HEK293 (cell line): ENCODE data around the gene USP31.

Experiments used
- CTCF ChIA-PET: fragments of 350-600 bp; formaldehyde crosslinking; extraction: SDS; loops from one replicate; lab custom pipeline; 2021; ENCODE audit warnings: antibody characterized with exemption; lab: Yijun Ruan, JAX
- POLR2A ChIA-PET: fragments of 300-600 bp; formaldehyde crosslinking; extraction: SDS; loops from one replicate; lab custom pipeline; 2020; ENCODE audit warnings: antibody characterized with exemption, inconsistent platforms; lab: Yijun Ruan, JAX
- H3K27ac ChIP-seq: fragments of 200-500 bp; sonication (Bioruptor generic); 2 replicates; pipeline ENCODE4 v1.5.1; 2014; ENCODE audit warnings: low read depth, low read length, control low read depth, inconsistent platforms; ENCODE audit errors: extremely low read depth
- H3K36me3 ChIP-seq, 2 experiments: fragments of 200-500 bp in 1 of 2; sonication (Bioruptor generic) in 1 of 2; 1 replicate in 1 of 2; 2 replicates in 1 of 2; pipeline ENCODE4 v1.5.1; 2014 to 2017; ENCODE audit warnings: inconsistent platforms in 2 of 2, low read length in 2 of 2; ENCODE audit not compliant: control insufficient read depth in 2 of 2, insufficient read depth in 1 of 2
- H3K4me1 ChIP-seq: fragments of 200-500 bp; sonication (Bioruptor generic); 2 replicates; pipeline ENCODE4 v1.5.1; 2014; ENCODE audit warnings: mild to moderate bottlenecking, low read length, inconsistent platforms; ENCODE audit not compliant: control insufficient read depth, insufficient read depth
- H3K4me3 ChIP-seq: 2 replicates; pipeline ENCODE4 v1.5.1; 2011; ENCODE audit warnings: low read depth, mild to moderate bottlenecking, control low read depth, low read length, moderate library complexity
- H3K9me3 ChIP-seq: fragments of 200-500 bp; sonication (Bioruptor generic); 2 replicates; pipeline ENCODE4 v1.5.1; 2014; ENCODE audit warnings: low read depth, low read length, inconsistent platforms; ENCODE audit not compliant: control insufficient read depth, insufficient read depth
- GLI2 ChIP-seq: fragments of 450-650 bp; formaldehyde crosslinking; IDR thresholded peaks from 2 replicates; pipeline ENCODE4; 2017; ENCODE audit warnings: missing biosample characterization, missing genetic modification characterization, low read depth, borderline replicate concordance
- HIC1 ChIP-seq: fragments of 450-650 bp; formaldehyde crosslinking; IDR thresholded peaks from 2 replicates; pipeline ENCODE4 v1.5.1; 2016; ENCODE audit warnings: missing biosample characterization, missing genetic modification characterization
- HOXA7 ChIP-seq: sonication (generic); formaldehyde crosslinking; IDR thresholded peaks from 2 replicates; pipeline ENCODE4 v1.8.1; 2022; ENCODE audit warnings: missing genetic modification reagents, borderline replicate concordance
- HOXD13 ChIP-seq: sonication (generic); formaldehyde crosslinking; IDR thresholded peaks from 2 replicates; pipeline ENCODE4 v1.8.0; 2022; ENCODE audit warnings: missing genetic modification reagents, borderline replicate concordance
- IKZF3 ChIP-seq: fragments of 450-650 bp; IDR thresholded peaks from 2 replicates; pipeline ENCODE4 v1.5.0; 2018; ENCODE audit warnings: missing biosample characterization, mild to moderate bottlenecking, missing genetic modification characterization, moderate library complexity
- KLF9 ChIP-seq: fragments of 450-650 bp; formaldehyde crosslinking; IDR thresholded peaks from 2 replicates; pipeline ENCODE4 v1.5.1; 2016; ENCODE audit warnings: missing biosample characterization, missing genetic modification characterization, low read depth
- REST ChIP-seq: fragments of 450-650 bp; formaldehyde crosslinking; IDR thresholded peaks from 2 replicates; pipeline ENCODE4 v1.5.1; 2016; ENCODE audit warnings: missing biosample characterization, missing genetic modification characterization
- ZBTB11 ChIP-seq: fragments of 450-650 bp; formaldehyde crosslinking; conservative IDR thresholded peaks from 2 replicates; pipeline ENCODE4 v1.5.1; 2016; ENCODE audit warnings: low read depth, missing biosample characterization, missing genetic modification characterization
- ZBTB6 ChIP-seq: fragments of 450-650 bp; formaldehyde crosslinking; IDR thresholded peaks from 2 replicates; pipeline ENCODE4 v1.5.1; 2017; ENCODE audit warnings: missing biosample characterization, missing genetic modification characterization
- ZNF114 ChIP-seq: fragments of 450-650 bp; formaldehyde crosslinking; IDR thresholded peaks from 2 replicates; pipeline ENCODE4 v1.5.0; 2017; ENCODE audit warnings: missing biosample characterization, missing genetic modification characterization
- ZNF157 ChIP-seq: fragments of 450-650 bp; formaldehyde crosslinking; IDR thresholded peaks from 2 replicates; pipeline ENCODE4 v1.5.1; 2016; ENCODE audit warnings: missing biosample characterization, missing genetic modification characterization
- ZNF175 ChIP-seq: fragments of 450-650 bp; formaldehyde crosslinking; IDR thresholded peaks from 2 replicates; pipeline ENCODE4 v1.5.1; 2016; ENCODE audit warnings: missing biosample characterization, missing genetic modification characterization
- ZNF2 ChIP-seq: fragments of 450-650 bp; formaldehyde crosslinking; IDR thresholded peaks from 2 replicates; pipeline ENCODE4 v1.5.1; 2016; ENCODE audit warnings: missing biosample characterization, missing genetic modification characterization
- ZNF211 ChIP-seq: fragments of 450-650 bp; formaldehyde crosslinking; IDR thresholded peaks from 2 replicates; pipeline ENCODE4 v1.5.1; 2016; ENCODE audit warnings: low read depth, missing biosample characterization, missing genetic modification characterization
- ZNF350 ChIP-seq: fragments of 450-650 bp; formaldehyde crosslinking; IDR thresholded peaks from 2 replicates; pipeline ENCODE4 v1.5.0; 2017; ENCODE audit warnings: missing biosample characterization, mild to moderate bottlenecking, missing genetic modification characterization
- ZNF48 ChIP-seq: fragments of 450-650 bp; formaldehyde crosslinking; IDR thresholded peaks from 2 replicates; pipeline ENCODE4 v1.5.1; 2016; ENCODE audit warnings: missing biosample characterization, missing genetic modification characterization
- ZNF530 ChIP-seq: fragments of 450-650 bp; formaldehyde crosslinking; IDR thresholded peaks from 2 replicates; pipeline ENCODE4 v1.5.1; 2016; ENCODE audit warnings: low read depth, missing biosample characterization, missing genetic modification characterization
- ZNF670 ChIP-seq: fragments of 450-650 bp; formaldehyde crosslinking; IDR thresholded peaks from 2 replicates; pipeline ENCODE4 v1.5.1; 2016; ENCODE audit warnings: missing biosample characterization, missing genetic modification characterization, low read depth
- ZNF677 ChIP-seq: fragments of 450-650 bp; IDR thresholded peaks from 2 replicates; pipeline ENCODE4 v1.5.0; 2018; ENCODE audit warnings: missing biosample characterization, mild to moderate bottlenecking, missing genetic modification characterization, moderate library complexity
- ZNF701 ChIP-seq: fragments of 450-650 bp; formaldehyde crosslinking; IDR thresholded peaks from 2 replicates; pipeline ENCODE4 v1.5.1; 2016; ENCODE audit warnings: missing biosample characterization, missing genetic modification characterization
- ZNF707 ChIP-seq: fragments of 450-650 bp; formaldehyde crosslinking; IDR thresholded peaks from 2 replicates; pipeline ENCODE4 v1.5.1; 2016; ENCODE audit warnings: missing biosample characterization, missing genetic modification characterization
- ZNF776 ChIP-seq: fragments of 450-650 bp; formaldehyde crosslinking; IDR thresholded peaks from 2 replicates; pipeline ENCODE4 v1.5.0; 2017; ENCODE audit warnings: missing biosample characterization, missing genetic modification characterization, borderline replicate concordance
- TF ChIP-seq, protein P1 (sequence below): fragments of 450-650 bp; formaldehyde crosslinking; optimal IDR thresholded peaks from 2 replicates; pipeline ENCODE3; 2016; ENCODE audit warnings: missing biosample characterization, mild to moderate bottlenecking, missing genetic modification characterization
- TF ChIP-seq, protein P2 (sequence below): fragments of 450-650 bp; formaldehyde crosslinking; IDR thresholded peaks from 2 replicates; pipeline ENCODE4 v1.5.1; 2017; ENCODE audit warnings: missing biosample characterization, missing genetic modification characterization

USP31 gene

GRCh38 chr16:23092801-23093117 lies 56.5 kb downstream of the USP31 start (continued):
- no peak for TF ChIP-seq ZBTB11 (tag by site-specific recombination)
- TF ChIP-seq, protein P1, sequence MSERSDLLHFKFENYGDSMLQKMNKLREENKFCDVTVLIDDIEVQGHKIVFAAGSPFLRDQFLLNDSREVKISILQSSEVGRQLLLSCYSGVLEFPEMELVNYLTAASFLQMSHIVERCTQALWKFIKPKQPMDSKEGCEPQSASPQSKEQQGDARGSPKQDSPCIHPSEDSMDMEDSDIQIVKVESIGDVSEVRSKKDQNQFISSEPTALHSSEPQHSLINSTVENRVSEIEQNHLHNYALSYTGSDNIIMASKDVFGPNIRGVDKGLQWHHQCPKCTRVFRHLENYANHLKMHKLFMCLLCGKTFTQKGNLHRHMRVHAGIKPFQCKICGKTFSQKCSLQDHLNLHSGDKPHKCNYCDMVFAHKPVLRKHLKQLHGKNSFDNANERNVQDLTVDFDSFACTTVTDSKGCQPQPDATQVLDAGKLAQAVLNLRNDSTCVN (tag by site-specific recombination) = no peak
- TF ChIP-seq IKZF3 = no peak
- TF ChIP-seq HIC1 = no peak
- no peak for TF ChIP-seq ZNF677 (tag by site-specific recombination)
- no peak for TF ChIP-seq ZNF670 (tag by site-specific recombination)
- TF ChIP-seq ZNF211 = no peak
- TF ChIP-seq GLI2 = no peak
- no peak for TF ChIP-seq REST (tag by site-specific recombination)
- TF ChIP-seq HOXA7 = no peak
- TF ChIP-seq ZNF157 (tag by site-specific recombination) = no peak
- no peak for TF ChIP-seq ZNF701 (tag by site-specific recombination)

- POLR2A ChIA-PET = interaction anchor here (1.2 kb wide), 1 partner anchor 53 kb away, joined by 3 read pairs; no protein-coding TSS in a partner anchor
- peaks cover 0 to 34% of the 10 kb centered on the region in 2 experiments; a peak in 2 of 3 replicates for H3K36me3 ChIP-seq
- H3K9me3 ChIP-seq = no peaks in the 10 kb centered on the region
- no peaks in the 10 kb centered on the region for H3K4me1 ChIP-seq
- CTCF ChIA-PET = interaction anchor here (0.7 kb wide), 1 partner anchor 24 kb away, joined by 6 read pairs; no protein-coding TSS in a partner anchor
- no peak overlapping the region for H3K27ac ChIP-seq
- no peak overlapping the region for H3K4me3 ChIP-seq
- TF ChIP-seq ZNF48 (tag by site-specific recombination) = no peak
- TF ChIP-seq KLF9 (tag by site-specific recombination) = no peak
- no peak for TF ChIP-seq ZNF2 (tag by site-specific recombination)
- TF ChIP-seq ZBTB6 (tag by site-specific recombination) = no peak
- no peak for TF ChIP-seq ZNF350 (tag by site-specific recombination)
- TF ChIP-seq ZNF114 (tag by site-specific recombination) = no peak
- TF ChIP-seq ZNF530 (tag by site-specific recombination) = no peak
- no peak for TF ChIP-seq ZNF175 (tag by site-specific recombination)
- no peak for TF ChIP-seq ZNF707 (tag by site-specific recombination)
- TF ChIP-seq ZNF776 = no peak
- TF ChIP-seq, protein P2, sequence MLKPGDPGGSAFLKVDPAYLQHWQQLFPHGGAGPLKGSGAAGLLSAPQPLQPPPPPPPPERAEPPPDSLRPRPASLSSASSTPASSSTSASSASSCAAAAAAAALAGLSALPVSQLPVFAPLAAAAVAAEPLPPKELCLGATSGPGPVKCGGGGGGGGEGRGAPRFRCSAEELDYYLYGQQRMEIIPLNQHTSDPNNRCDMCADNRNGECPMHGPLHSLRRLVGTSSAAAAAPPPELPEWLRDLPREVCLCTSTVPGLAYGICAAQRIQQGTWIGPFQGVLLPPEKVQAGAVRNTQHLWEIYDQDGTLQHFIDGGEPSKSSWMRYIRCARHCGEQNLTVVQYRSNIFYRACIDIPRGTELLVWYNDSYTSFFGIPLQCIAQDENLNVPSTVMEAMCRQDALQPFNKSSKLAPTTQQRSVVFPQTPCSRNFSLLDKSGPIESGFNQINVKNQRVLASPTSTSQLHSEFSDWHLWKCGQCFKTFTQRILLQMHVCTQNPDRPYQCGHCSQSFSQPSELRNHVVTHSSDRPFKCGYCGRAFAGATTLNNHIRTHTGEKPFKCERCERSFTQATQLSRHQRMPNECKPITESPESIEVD = no peak
- TF ChIP-seq HOXD13 (CRISPR knock-in tag) = no peak
Observed at GRCh38 chr16:23092072-23092800, 57.0 kb downstream of the USP31 start.
